Heart left ventricle (tissue), 16 donors: ENCODE measurements around the gene NCDN. TPM values are rescaled to one million over a fixed set of nuclear protein-coding genes. Genes with fewer than 3 reads are reported as not detected.

Experiments
- ATAC-seq, 4 donors: fragments of 200-7000 bp; cut with Tn5 transposase; one replicate each; pipeline ENCODE4 v1.9.1; 2020 to 2022; ENCODE audit warnings: moderate library complexity in 4 of 4, mild to moderate bottlenecking in 3 of 4, moderate number of reproducible peaks in 1 of 4
- DNase-seq, 5 donors: peaks; one replicate each; pipeline ENCODE4 v3.0.0-alpha.2; 2020
- H3K27ac ChIP-seq, 12 donors: fragments of 200-600 bp; sonication (generic) in 4 of 12; one replicate each; pipeline versions ENCODE4 v1.5.0 to v1.8.0; 2016 to 2022; ENCODE audit warnings: mild to moderate bottlenecking in 2 of 12
- H3K27me3 ChIP-seq, 9 donors: fragments of 200-600 bp; sonication (generic) in 2 of 9; one replicate each; pipeline versions ENCODE4 v1.5.1 to v1.8.0; 2016 to 2022; ENCODE audit warnings: mild to moderate bottlenecking in 3 of 9
- H3K36me3 ChIP-seq, 9 donors: fragments of 200-600 bp; sonication (generic) in 2 of 9; one replicate each; pipeline versions ENCODE4 v1.5.0 to v1.8.0; 2018 to 2022; ENCODE audit warnings: mild to moderate bottlenecking in 2 of 9
- H3K4me1 ChIP-seq, 12 donors: fragments of 200-600 bp; sonication (generic) in 4 of 12; one replicate each; pipeline versions ENCODE4 v1.5.0 to v1.8.0; 2016 to 2022; ENCODE audit warnings: mild to moderate bottlenecking in 3 of 12
- H3K4me3 ChIP-seq, 12 donors: fragments of 200-600 bp; sonication (generic) in 4 of 12; one replicate each; pipeline versions ENCODE4 v1.5.0 to v1.8.0; 2017 to 2022; ENCODE audit warnings: mild to moderate bottlenecking in 9 of 12, moderate library complexity in 4 of 12
- H3K9me3 ChIP-seq, 12 donors: fragments of 200-600 bp; sonication (generic) in 4 of 12; one replicate each; pipeline versions ENCODE4 v1.5.0 to v1.8.0; 2016 to 2022; ENCODE audit warnings: mild to moderate bottlenecking in 1 of 12
- CTCF ChIP-seq, 12 donors: fragments of 200-600 bp; sonication (generic) in 4 of 12; IDR thresholded peaks; one replicate each; pipeline versions ENCODE4 v1.5.0 to v1.8.0; 2018 to 2022; ENCODE audit warnings: antibody characterized with exemption in 12 of 12, mild to moderate bottlenecking in 5 of 12
- POLR2A ChIP-seq, 2 donors: fragments of 450-650 bp; IDR thresholded peaks; one replicate each; pipeline ENCODE4 v1.6.1; 2017; ENCODE audit warnings: antibody characterized with exemption in 2 of 2, mild to moderate bottlenecking in 2 of 2, moderate library complexity in 2 of 2
- WGBS, 4 donors: extraction: QIAGEN DNeasy Blood & Tissue Kit in 2 of 4; methylation state at CpG; one replicate each; pipeline versions ENCODE4 v1.1.5 to v1.1.7; 2013 to 2018; 5-methylcytosine and 5-hydroxymethylcytosine counted together
- intact Hi-C, 10 donors: fragments of 100-400 bp; cut with DNase I; formaldehyde crosslinking; loops; one replicate each; pipeline versions ENCODE4 v1.11.1 to v1.14.2; 2022
- polyA plus RNA-seq, 2 donors: library from polyadenylated mRNA; stranded (reverse); fragments of 200-250 nt; gene quantifications; one replicate each; pipeline ENCODE4 v1.2.3, GENCODE V29; 2013
- total RNA-seq, 9 donors: library from RNA; depleted of rRNA in 2 of 9; stranded (reverse); fragments of >200 nt in 2 of 9; fragmentation: NEBNext Ultra II Directional in 3 of 9; extraction: Animal tissue kit (Norgen Biotek cat#: 25700) in 3 of 9; gene quantifications; one replicate each; pipeline versions ENCODE4 v1.1.0 to v1.2.4, GENCODE V29; 2016 to 2023
- donor health status: ischemic (EF 13 %, LVEDD 7.1; RV severe dilation, severe dysfunction).
- donor health status: healthy with polysubstance abuse.
- donor health status: DM: no; HTN: yes; CAD: no.
- donor health status: DM: no; HTN: no; CAD: no.
- donor health status: ischemic (EF 25% LVEDD 6.9; RV normal size, moderate dysfunction).
- donor health status: ischemic (EF 25% LVEDD 5.7; RV mildly dilated, moderate dysfunction).
- donor health status: healthy.
- donor health status: DM: yes; HTN: yes; CAD: no.
- donor health status: ischemic (EF 35%, LVEDD 5.7; RV mildly dilated, moderate dysfunction).
- donor health status: nonischemic (EF 11% LVEDD 7.7; RV severe dilation, severe dysfunction).
- donor health status: DM: yes; HTN: yes; CAD: no.
- donor health status: PGD.
- donor health status: ischemic (EF 29% LVEDD 5.4; RV normal size, mild dysfunction).
- donor health status: nonischemic (EF 23%, LVEDD 6.1; RV moderate dilation, normal function).

Gene NCDN
- total and polyA plus RNA-seq, 11 donors, result 14.6 to 44.4 (median 31.8) TPM

GRCh38 chr1:35572296-35572695, 14.7 kb downstream of the NCDN start:
- 96 to 100% (median 97%) methylated on average over 2 of the region's 2 CpGs for WGBS, 4 donors
- Histone ChIP-seq H3K36me3 (peaks cover 0 to 3% (median 0%) of the 10 kb centered on the region in 9 donors), H3K4me1 (peaks cover 2 to 33% (median 11%) of the 10 kb centered on the region in 12 donors), H3K27ac (no peak overlapping the region), H3K4me3 (no peak overlapping the region), H3K9me3 (no peaks in the 10 kb centered on the region), H3K27me3 (peaks cover 25 to 78% (median 49%) of the 10 kb centered on the region in 9 donors)
- DNase-seq (no peak), ATAC-seq (no peak)
- no peak for TF ChIP-seq CTCF (IDR thresholded peaks at IDR 0.05)
- no peak for TF ChIP-seq POLR2A (IDR thresholded peaks at IDR 0.05)
- intact Hi-C loops, result loop anchor here in 2 of 10 donors (5.0 kb wide), 1 partner anchor 145 kb away; the partner anchor contains the start of gene C1orf216 (in 2 of the 2)

GRCh38 chr1:35573198-35574124, 15.9 kb downstream of the NCDN start, which contains the start of gene TFAP2E:
TSS of gene TFAP2E (plus strand) at chr1:35573314. CDS start at chr1:35573578, 264 bp downstream.
- peak in 1 of 5 donors; percentile 28 for DNase-seq

GRCh38 chr1:35574125-35574654, 16.6 kb downstream of the NCDN start:
- no peak overlapping the region for H3K27ac ChIP-seq
- DNase-seq (no peak), ATAC-seq (no peak)
- TF ChIP-seq CTCF (IDR thresholded peaks at IDR 0.05) (no peak), POLR2A (IDR thresholded peaks at IDR 0.05) (no peak)
- 18 to 55% (median 41%) methylated on average over 20 to 48 of the region's 48 CpGs for WGBS, 4 donors
- no peaks in the 10 kb centered on the region for H3K36me3 ChIP-seq
- intact Hi-C loops, result loop anchor here in 2 of 10 donors (5.0 kb wide), 1 partner anchor 143 kb away; the partner anchor contains the start of gene C1orf216 (in 2 of the 2)
- H3K9me3 ChIP-seq, result no peaks in the 10 kb centered on the region
- peaks cover 27 to 94% (median 53%) of the 10 kb centered on the region in 9 donors for H3K27me3 ChIP-seq
- peak overlapping the region in 2 of 12 donors; percentile 48 to 54 for H3K4me3 ChIP-seq
- H3K4me1 ChIP-seq, result peaks cover 6 to 40% (median 15%) of the 10 kb centered on the region in 12 donors

More at GRCh38 chr1:35573198-35574124, 15.9 kb downstream of the NCDN start, which contains the start of gene TFAP2E:
- ATAC-seq, result peak in 3 of 4 donors; percentile 23 to 45 (median 38)
- no peaks in the 10 kb centered on the region for H3K9me3 ChIP-seq
- H3K36me3 ChIP-seq, result no peaks in the 10 kb centered on the region
- H3K27me3 ChIP-seq, result peaks cover 27 to 90% (median 53%) of the 10 kb centered on the region in 9 donors
- intact Hi-C loops, result loop anchor here in 2 of 10 donors (5.0 kb wide), 1 partner anchor 144 kb away; the partner anchor contains the start of gene C1orf216 (in 2 of the 2)
- no peak for TF ChIP-seq CTCF (IDR thresholded peaks at IDR 0.05)
- TF ChIP-seq POLR2A (IDR thresholded peaks at IDR 0.05), result no peak
- H3K27ac ChIP-seq, result no peak within 1 kb of the TSS
- peak within 1 kb of the TSS; percentile 17 to 58 (median 44) for H3K4me3 ChIP-seq
- H3K4me1 ChIP-seq, result peaks cover 6 to 45% (median 18%) of the 10 kb centered on the region in 12 donors
- 10 to 15% (median 12%) methylated on average over 61 to 95 of the region's 95 CpGs for WGBS, 4 donors
